Upper lobe of left lung (tissue), 6 donors: ENCODE measurements around the gene KRTAP5-5. TPM values are rescaled to one million over a fixed set of nuclear protein-coding genes. Genes with fewer than 3 reads are reported as not detected.

ENCODE experiments used
- ATAC-seq, 2 donors: fragments of 200-7000 bp; cut with Tn5 transposase; one replicate each; pipeline ENCODE4 v1.9.1; 2022; ENCODE audit warnings: mild to moderate bottlenecking in 2 of 2, moderate library complexity in 2 of 2; ENCODE audit not compliant: low FRiP score in 2 of 2
- DNase-seq, 2 donors: peaks; one replicate each; pipeline ENCODE4 v3.0.0-alpha.2; 2019 to 2020
- H3K27ac ChIP-seq, 4 donors: fragments of 200-600 bp; sonication (generic); one replicate each; pipeline ENCODE4 v1.5.1; 2016 to 2019
- H3K27me3 ChIP-seq, 4 donors: fragments of 200-600 bp; sonication (generic); one replicate each; pipeline ENCODE4 v1.5.1; 2017 to 2019
- H3K36me3 ChIP-seq, 4 donors: fragments of 200-600 bp; sonication (generic); one replicate each; pipeline ENCODE4 v1.5.1; 2016 to 2019
- H3K4me1 ChIP-seq, 4 donors: fragments of 200-600 bp; sonication (generic); one replicate each; pipeline ENCODE4 v1.5.1; 2018 to 2019
- H3K4me3 ChIP-seq, 4 donors: fragments of 200-600 bp; sonication (generic); one replicate each; pipeline ENCODE4 v1.5.1; 2017 to 2019; ENCODE audit warnings: mild to moderate bottlenecking in 2 of 4, moderate library complexity in 1 of 4
- H3K9me3 ChIP-seq, 4 donors: fragments of 200-600 bp; sonication (generic); one replicate each; pipeline ENCODE4 v1.5.1; 2018 to 2019
- EP300 ChIP-seq, 4 donors: sonication (generic); formaldehyde crosslinking; IDR thresholded peaks; one replicate each; pipeline ENCODE4 v1.5.1; 2017; ENCODE audit warnings: antibody characterized with exemption in 4 of 4, control low read depth in 2 of 4
- POLR2A ChIP-seq, 4 donors: fragments of 450-650 bp; IDR thresholded peaks; one replicate each; pipeline ENCODE4 v1.5.1; 2016 to 2017; ENCODE audit warnings: antibody characterized with exemption in 4 of 4, mild to moderate bottlenecking in 2 of 4
- POLR2AphosphoS5 ChIP-seq, 2 donors: sonication (generic); formaldehyde crosslinking; IDR thresholded peaks; one replicate each; pipeline ENCODE4 v1.5.1; 2017; ENCODE audit warnings: antibody characterized with exemption in 2 of 2
- WGBS, 2 donors: methylation state at CpG; one replicate each; pipeline ENCODE4 v1.1.5; 2017 to 2018; 5-methylcytosine and 5-hydroxymethylcytosine counted together
- total RNA-seq, 6 donors: library from RNA; depleted of rRNA in 4 of 6; stranded (reverse); fragments of >200 nt in 4 of 6; gene quantifications; one replicate each; pipeline versions ENCODE4 v1.1.0 to v1.2.1, GENCODE V29; 2016 to 2021
- TF ChIP-seq, protein P1 (sequence below), 6 experiments: fragments of 450-650 bp in 4 of 6; fragments of 200-600 bp in 2 of 6; sonication (generic) in 2 of 6; IDR thresholded peaks; one replicate each; pipeline ENCODE4 v1.5.1; 2016 to 2019; ENCODE audit warnings: antibody characterized with exemption in 6 of 6
- donor health status: DM: no; HTN: no; CAD: no; lungs with moderate emphysema.
- donor health status: DM: no; HTN: yes; CAD: no; lungs with severe emphysema.

Gene KRTAP5-5
- total RNA-seq, 6 donors from 2014 or later, result not detected

DNA sequence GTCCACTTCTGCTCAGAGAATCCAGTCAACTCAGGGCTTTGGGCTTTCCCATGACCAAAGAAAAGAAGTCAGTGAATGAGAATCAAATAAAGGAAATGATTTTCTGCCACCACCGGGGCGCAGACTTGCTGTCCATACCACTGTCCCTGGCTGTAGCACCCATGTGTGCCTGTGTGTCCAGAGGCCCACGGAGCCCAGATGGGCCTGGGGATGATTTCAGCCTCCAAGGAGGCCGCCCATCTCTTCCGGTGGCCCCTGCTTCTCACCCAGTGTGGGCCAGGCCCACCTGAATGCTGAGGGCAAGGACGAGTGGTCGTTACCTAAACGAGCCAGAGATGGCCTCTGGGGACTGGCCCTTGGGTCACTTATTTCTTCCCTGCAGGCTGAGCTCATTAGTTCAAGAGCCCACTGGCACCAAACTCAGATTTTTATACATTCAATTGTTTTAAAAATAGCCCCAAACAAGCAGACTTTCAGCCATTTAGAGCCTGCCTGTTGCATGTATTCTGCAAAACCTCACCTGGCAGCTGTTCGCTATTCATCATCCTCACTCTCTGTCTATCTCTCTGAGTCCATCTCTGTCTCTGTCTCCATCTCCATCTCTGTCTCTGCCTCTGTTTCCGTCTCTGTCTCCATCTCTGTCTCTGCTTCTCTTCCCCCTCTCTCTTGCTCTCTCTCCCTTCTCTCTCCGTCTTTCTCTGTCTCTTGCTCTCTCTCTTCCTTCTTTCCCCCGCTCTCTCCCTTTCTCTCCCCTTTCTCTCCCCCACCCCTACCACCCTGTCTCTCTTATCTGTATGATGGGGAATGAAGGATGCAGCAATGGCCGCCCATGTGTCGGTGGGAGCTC is 24.2 kb downstream of the KRTAP5-5 start:
- 76 to 92% methylated on average over 13 to 14 of the region's 14 CpGs for WGBS, 2 donors
- Histone ChIP-seq H3K27ac (no peak overlapping the region), H3K4me1 (peaks cover 0 to 10% (median 6%) of the 10 kb centered on the region in 4 donors), H3K4me3 (no peak overlapping the region), H3K36me3 (no peaks in the 10 kb centered on the region), H3K9me3 (no peaks in the 10 kb centered on the region), H3K27me3 (no peaks in the 10 kb centered on the region)
- ATAC-seq, result no peak
- TF ChIP-seq EP300 (IDR thresholded peaks at IDR 0.05) (no peak), POLR2AphosphoS5 (IDR thresholded peaks at IDR 0.05) (no peak), POLR2A (IDR thresholded peaks at IDR 0.05) (no peak)
- TF ChIP-seq, protein P1, sequence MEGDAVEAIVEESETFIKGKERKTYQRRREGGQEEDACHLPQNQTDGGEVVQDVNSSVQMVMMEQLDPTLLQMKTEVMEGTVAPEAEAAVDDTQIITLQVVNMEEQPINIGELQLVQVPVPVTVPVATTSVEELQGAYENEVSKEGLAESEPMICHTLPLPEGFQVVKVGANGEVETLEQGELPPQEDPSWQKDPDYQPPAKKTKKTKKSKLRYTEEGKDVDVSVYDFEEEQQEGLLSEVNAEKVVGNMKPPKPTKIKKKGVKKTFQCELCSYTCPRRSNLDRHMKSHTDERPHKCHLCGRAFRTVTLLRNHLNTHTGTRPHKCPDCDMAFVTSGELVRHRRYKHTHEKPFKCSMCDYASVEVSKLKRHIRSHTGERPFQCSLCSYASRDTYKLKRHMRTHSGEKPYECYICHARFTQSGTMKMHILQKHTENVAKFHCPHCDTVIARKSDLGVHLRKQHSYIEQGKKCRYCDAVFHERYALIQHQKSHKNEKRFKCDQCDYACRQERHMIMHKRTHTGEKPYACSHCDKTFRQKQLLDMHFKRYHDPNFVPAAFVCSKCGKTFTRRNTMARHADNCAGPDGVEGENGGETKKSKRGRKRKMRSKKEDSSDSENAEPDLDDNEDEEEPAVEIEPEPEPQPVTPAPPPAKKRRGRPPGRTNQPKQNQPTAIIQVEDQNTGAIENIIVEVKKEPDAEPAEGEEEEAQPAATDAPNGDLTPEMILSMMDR (IDR thresholded peaks at IDR 0.05), result no peak
- DNase-seq, result no peak

DNA sequence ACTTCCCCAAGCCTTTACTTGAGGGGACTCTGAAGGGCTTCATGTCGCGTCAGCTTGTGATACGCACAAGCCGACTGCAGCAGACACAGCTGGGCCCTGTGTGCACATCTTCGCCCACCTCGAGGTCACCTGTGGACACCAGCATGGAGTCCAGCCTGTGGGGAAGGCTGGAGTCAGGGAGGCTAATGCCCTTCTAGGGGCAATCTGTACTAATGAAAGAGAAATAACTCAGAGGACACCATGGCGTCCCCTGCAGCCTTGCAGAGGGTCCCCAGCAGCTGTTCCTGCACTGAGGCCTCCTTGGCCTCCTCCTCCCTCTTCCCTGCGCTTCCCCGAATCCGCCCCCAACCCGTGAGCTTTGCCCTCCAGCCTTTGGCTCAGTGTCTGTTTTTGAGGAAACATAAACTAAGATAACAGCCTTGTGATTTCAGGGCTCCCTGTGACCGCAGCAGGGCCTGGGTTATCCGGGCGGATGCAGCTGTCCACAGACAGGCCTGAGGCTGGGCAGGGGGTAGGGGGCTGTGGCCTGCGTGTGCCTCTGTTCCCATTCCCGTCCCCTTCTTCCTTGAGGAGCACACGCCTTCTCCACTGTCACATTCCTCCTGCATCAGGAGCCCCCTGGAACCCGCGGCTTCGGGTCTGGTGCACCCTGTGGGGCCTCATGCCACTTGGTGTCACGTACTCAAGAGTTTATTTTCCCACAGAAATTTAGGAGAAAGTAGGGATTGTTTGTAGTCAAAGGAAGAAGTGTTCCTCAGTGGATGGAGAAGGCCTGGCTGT is 25.0 kb downstream of the KRTAP5-5 start:
- 59 to 64% methylated on average over 20 to 21 of the region's 21 CpGs for WGBS, 2 donors
- no peak for ATAC-seq
- Histone ChIP-seq H3K4me1 (peaks cover 0 to 10% (median 8%) of the 10 kb centered on the region in 4 donors), H3K36me3 (no peaks in the 10 kb centered on the region), H3K27me3 (no peaks in the 10 kb centered on the region), H3K9me3 (no peaks in the 10 kb centered on the region), H3K4me3 (no peak overlapping the region), H3K27ac (no peak overlapping the region)
- DNase-seq, result peak in 1 of 2 donors; percentile 47
- TF ChIP-seq, protein P1 (IDR thresholded peaks at IDR 0.05), result no peak
- TF ChIP-seq POLR2AphosphoS5 (IDR thresholded peaks at IDR 0.05), result no peak
- TF ChIP-seq POLR2A (IDR thresholded peaks at IDR 0.05), result no peak
- TF ChIP-seq EP300 (IDR thresholded peaks at IDR 0.05), result no peak

DNA sequence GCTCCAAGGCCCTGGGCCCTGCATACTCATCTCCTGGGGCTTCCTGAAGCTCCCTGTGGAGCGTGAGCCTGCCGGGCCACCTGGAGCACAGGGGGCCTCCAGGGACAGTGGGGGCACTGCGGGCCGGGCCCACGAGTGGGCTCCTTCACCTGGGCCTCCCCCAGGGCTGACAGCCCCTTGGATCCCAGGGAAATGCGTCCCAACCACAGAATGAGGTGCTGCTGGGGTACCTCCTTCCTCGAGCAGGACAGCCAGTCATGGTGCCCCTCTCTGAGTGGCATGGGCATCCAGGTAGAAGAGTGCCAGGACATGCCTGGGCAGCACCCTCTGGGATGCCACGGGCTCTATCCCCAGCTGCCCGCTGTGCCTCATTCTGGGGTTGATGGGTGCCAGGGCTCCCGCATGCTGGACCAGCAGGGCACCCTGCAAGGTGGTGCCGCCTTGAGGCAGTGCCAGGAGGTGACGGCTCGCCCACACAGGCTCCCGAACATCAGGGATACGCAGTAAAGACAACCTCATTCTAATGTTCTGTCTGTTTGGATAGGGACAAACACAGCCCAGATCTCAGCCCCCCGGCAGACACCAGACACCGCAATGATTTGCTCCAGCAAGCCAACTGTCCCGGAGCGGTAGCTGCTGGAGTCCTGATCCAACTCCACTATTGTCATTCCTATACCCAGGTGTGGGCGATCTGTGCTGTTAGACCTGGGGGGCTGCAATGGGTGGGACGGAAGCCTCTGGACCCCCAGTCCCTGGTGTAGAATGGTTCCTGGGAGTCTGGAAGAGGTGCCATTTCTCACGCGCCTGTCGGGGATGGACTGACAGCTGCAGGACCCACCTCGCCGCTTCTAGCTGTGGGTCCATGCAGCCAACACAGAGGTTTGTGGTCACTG is 25.8 kb downstream of the KRTAP5-5 start:
- WGBS, 2 donors, result 85 to 93% methylated on average over 3 to 26 of the region's 26 CpGs
- H3K27me3 ChIP-seq, result no peaks in the 10 kb centered on the region
- TF ChIP-seq, protein P1 (IDR thresholded peaks at IDR 0.05), result no peak
- TF ChIP-seq POLR2AphosphoS5 (IDR thresholded peaks at IDR 0.05) (no peak), POLR2A (IDR thresholded peaks at IDR 0.05) (no peak), EP300 (IDR thresholded peaks at IDR 0.05) (no peak)
- H3K27ac ChIP-seq, result no peak overlapping the region
- no peak overlapping the region for H3K4me3 ChIP-seq
- H3K4me1 ChIP-seq, result peaks cover 0 to 10% (median 8%) of the 10 kb centered on the region in 4 donors
- H3K9me3 ChIP-seq, result no peaks in the 10 kb centered on the region
- ATAC-seq, result no peak
- H3K36me3 ChIP-seq, result no peaks in the 10 kb centered on the region
- peak in 1 of 2 donors; percentile 51 for DNase-seq

DNA sequence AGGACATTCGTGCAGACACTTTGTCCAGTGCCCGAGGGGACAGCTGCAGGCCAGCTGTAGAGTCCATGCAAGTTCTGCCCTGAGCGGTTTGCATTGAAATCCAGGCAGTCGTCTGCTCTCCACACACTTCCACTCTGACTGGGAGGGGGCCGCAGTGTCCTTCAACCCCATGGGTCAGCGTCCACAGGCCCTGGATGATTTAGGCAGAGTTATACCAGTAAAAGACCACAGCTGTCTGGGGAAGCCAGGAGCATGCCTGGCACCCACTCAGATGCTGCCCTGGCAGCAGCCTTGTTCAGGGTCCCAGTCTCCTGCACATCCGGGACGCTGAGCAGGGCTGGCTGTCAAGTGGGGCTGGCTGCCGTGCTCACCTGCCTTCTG is 26.5 kb downstream of the KRTAP5-5 start:
- no peak for ATAC-seq
- Histone ChIP-seq H3K27me3 (no peaks in the 10 kb centered on the region), H3K4me3 (no peak overlapping the region), H3K4me1 (peaks cover 0 to 10% (median 8%) of the 10 kb centered on the region in 4 donors), H3K27ac (no peak overlapping the region), H3K9me3 (no peaks in the 10 kb centered on the region), H3K36me3 (no peaks in the 10 kb centered on the region)
- TF ChIP-seq, protein P1 (IDR thresholded peaks at IDR 0.05), result no peak
- TF ChIP-seq POLR2AphosphoS5 (IDR thresholded peaks at IDR 0.05), result no peak
- no peak for TF ChIP-seq EP300 (IDR thresholded peaks at IDR 0.05)
- no peak for TF ChIP-seq POLR2A (IDR thresholded peaks at IDR 0.05)
- no peak for DNase-seq
- WGBS, 2 donors, result 77 to 86% methylated on average over 4 to 9 of the region's 9 CpGs
